Smooth muscle cell (in vitro differentiated cells): ENCODE results near the gene CD28. TPM values are rescaled to one million over a fixed set of nuclear protein-coding genes. Genes with fewer than 3 reads are reported as not detected.

Source experiments
- DNase-seq: peaks from one replicate; lab custom pipeline; 2025; ENCODE audit not compliant: unreplicated experiment; lab: John Stamatoyannopoulos, UW
- H2AFZ ChIP-seq: fragments of 200-600 bp; sonication (generic); 2 replicates; pipeline ENCODE4 v1.6.0; 2016; ENCODE audit warnings: antibody characterized with exemption, low read depth, mild to moderate bottlenecking
- H3F3A ChIP-seq: fragments of 200-600 bp; sonication (generic); 2 replicates; pipeline ENCODE4 v1.6.0; 2017; ENCODE audit warnings: antibody characterized with exemption, low read depth
- H3K27ac ChIP-seq: fragments of 200-600 bp; sonication (generic); 2 replicates; pipeline ENCODE4 v1.5.1; 2016; ENCODE audit warnings: low read depth, mild to moderate bottlenecking
- H3K27me3 ChIP-seq: fragments of 200-600 bp; sonication (generic); 2 replicates; pipeline ENCODE4 v1.6.1; 2016; ENCODE audit warnings: low read depth, mild to moderate bottlenecking
- H3K36me3 ChIP-seq: fragments of 200-600 bp; sonication (generic); 2 replicates; pipeline ENCODE4 v1.5.1; 2016; ENCODE audit warnings: low read depth
- H3K4me1 ChIP-seq: fragments of 200-600 bp; sonication (generic); 2 replicates; pipeline ENCODE4 v1.5.1; 2016; ENCODE audit warnings: low read depth
- H3K4me2 ChIP-seq: fragments of 200-600 bp; sonication (generic); 2 replicates; pipeline ENCODE4 v1.6.0; 2016; ENCODE audit warnings: mild to moderate bottlenecking
- H3K4me3 ChIP-seq: fragments of 200-600 bp; sonication (generic); 2 replicates; pipeline ENCODE4 v1.5.1; 2016; ENCODE audit warnings: mild to moderate bottlenecking
- H3K79me2 ChIP-seq: fragments of 200-600 bp; sonication (generic); 2 replicates; pipeline ENCODE4 v1.6.0; 2016; ENCODE audit warnings: low read depth, mild to moderate bottlenecking
- H3K9ac ChIP-seq: fragments of 200-600 bp; sonication (generic); 2 replicates; pipeline ENCODE4 v1.6.0; 2016; ENCODE audit warnings: low read depth
- H3K9me3 ChIP-seq: fragments of 200-600 bp; sonication (generic); replicated peaks from 2 replicates; pipeline ENCODE4 v1.5.1; 2016; ENCODE audit warnings: low read depth
- H4K20me1 ChIP-seq: fragments of 200-600 bp; sonication (generic); 2 replicates; pipeline ENCODE4 v1.6.0; 2016; ENCODE audit warnings: low read depth
- WGBS: methylation state at CpG from one replicate; pipeline ENCODE4 v1.1.7; 2016; ENCODE audit warnings: low lambda C conversion rate; 5-methylcytosine and 5-hydroxymethylcytosine counted together
- polyA plus RNA-seq: library from polyadenylated mRNA; unstranded; fragments of >200 nt; fragmentation: Nextera tagmentation; extraction: Ambion mirVana; gene quantifications from 2 replicates; pipeline ENCODE4 v1.2.1, GENCODE V29; 2016
- total RNA-seq: library from RNA; depleted of rRNA; stranded (reverse); fragments of >200 nt; gene quantifications from 2 replicates; pipeline ENCODE4 v1.2.3, GENCODE V29; 2014
- TF ChIP-seq, protein P1 (sequence below): fragments of 200-600 bp; sonication (generic); IDR thresholded peaks from 2 replicates; pipeline ENCODE4 v1.5.1; 2017; ENCODE audit warnings: borderline replicate concordance, mild to moderate bottlenecking, antibody characterized with exemption; ENCODE audit not compliant: insufficient read depth, poor library complexity, severe bottlenecking

CD28 gene
- total and polyA plus RNA-seq, 2 experiments from 2014 or later, result not detected

DNA sequence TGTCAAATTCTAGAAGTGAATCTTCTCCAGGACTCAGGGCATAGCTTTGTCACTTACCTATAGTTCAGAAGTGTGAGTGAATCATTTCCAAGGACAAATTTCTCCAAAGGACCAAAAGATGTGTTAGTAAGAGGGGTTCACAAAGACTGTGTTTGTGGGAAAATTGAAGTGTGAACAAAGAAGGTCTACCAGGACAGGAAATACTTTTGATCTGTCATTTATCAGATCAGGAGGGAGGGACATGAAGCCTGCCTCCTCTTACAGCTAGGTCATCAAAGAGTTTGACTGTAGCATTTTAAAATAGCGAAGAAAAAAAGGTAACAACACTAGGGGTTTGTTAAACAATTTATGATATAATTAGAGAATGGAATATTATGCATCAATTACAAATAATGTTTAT, 2.0 kb upstream of the CD28 start:
- Histone ChIP-seq H3K79me2 (no peaks in the 10 kb centered on the region), H3K36me3 (no peaks in the 10 kb centered on the region), H3K27ac (no peak overlapping the region), H3K4me2 (no peak overlapping the region), H3K27me3 (no peaks in the 10 kb centered on the region), H3K4me1 (no peaks in the 10 kb centered on the region), H2AFZ (no peak overlapping the region), H4K20me1 (no peaks in the 10 kb centered on the region), H3F3A (no peaks in the 10 kb centered on the region), H3K4me3 (no peak overlapping the region), H3K9me3 (peaks cover 3% of the 10 kb centered on the region), H3K9ac (no peak overlapping the region)
- TF ChIP-seq, protein P1, sequence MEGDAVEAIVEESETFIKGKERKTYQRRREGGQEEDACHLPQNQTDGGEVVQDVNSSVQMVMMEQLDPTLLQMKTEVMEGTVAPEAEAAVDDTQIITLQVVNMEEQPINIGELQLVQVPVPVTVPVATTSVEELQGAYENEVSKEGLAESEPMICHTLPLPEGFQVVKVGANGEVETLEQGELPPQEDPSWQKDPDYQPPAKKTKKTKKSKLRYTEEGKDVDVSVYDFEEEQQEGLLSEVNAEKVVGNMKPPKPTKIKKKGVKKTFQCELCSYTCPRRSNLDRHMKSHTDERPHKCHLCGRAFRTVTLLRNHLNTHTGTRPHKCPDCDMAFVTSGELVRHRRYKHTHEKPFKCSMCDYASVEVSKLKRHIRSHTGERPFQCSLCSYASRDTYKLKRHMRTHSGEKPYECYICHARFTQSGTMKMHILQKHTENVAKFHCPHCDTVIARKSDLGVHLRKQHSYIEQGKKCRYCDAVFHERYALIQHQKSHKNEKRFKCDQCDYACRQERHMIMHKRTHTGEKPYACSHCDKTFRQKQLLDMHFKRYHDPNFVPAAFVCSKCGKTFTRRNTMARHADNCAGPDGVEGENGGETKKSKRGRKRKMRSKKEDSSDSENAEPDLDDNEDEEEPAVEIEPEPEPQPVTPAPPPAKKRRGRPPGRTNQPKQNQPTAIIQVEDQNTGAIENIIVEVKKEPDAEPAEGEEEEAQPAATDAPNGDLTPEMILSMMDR, result no peak
- no peak for DNase-seq
- 86% methylated on average over 1 of the region's 1 CpG for WGBS

GRCh38 chr2:203705178-203705577, 1.3 kb upstream of the CD28 start:
- no peaks in the 10 kb centered on the region for H3K4me1 ChIP-seq
- H3K27ac ChIP-seq, result no peak overlapping the region
- no peak overlapping the region for H3K4me3 ChIP-seq
- H3K36me3 ChIP-seq, result no peaks in the 10 kb centered on the region
- no peak for DNase-seq
- H3K79me2 ChIP-seq, result no peaks in the 10 kb centered on the region
- peaks cover 3% of the 10 kb centered on the region for H3K9me3 ChIP-seq
- WGBS, result 88% methylated on average over 6 of the region's 6 CpGs
- H3K27me3 ChIP-seq, result no peaks in the 10 kb centered on the region
- no peak overlapping the region for H2AFZ ChIP-seq
- no peak overlapping the region for H3K4me2 ChIP-seq
- no peak overlapping the region for H3K9ac ChIP-seq
- no peaks in the 10 kb centered on the region for H3F3A ChIP-seq
- TF ChIP-seq, protein P1, result no peak
- no peaks in the 10 kb centered on the region for H4K20me1 ChIP-seq

DNA sequence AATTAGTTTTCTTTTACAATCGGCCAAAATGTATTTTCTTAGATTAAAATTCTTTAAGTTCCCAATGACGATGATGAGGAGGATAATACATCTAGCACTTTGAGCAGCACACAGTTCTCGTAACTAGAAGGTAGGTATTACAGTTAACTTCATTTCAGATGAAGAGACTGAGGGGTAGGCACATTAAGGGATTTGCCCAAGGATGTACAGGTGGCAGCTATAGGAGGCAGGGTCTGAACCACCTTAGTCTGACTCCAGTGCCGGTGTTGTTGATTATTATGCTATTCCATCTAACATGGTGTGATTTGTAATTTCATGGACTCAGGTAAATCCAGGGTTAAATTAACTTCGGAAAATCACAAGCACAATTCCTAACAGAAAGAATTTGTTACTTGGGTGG, 1.1 kb downstream of the CD28 start:
- Histone ChIP-seq H3K9ac (no peak overlapping the region), H3K9me3 (peaks cover 3% of the 10 kb centered on the region), H3K4me2 (no peak overlapping the region), H3K36me3 (no peaks in the 10 kb centered on the region), H4K20me1 (no peaks in the 10 kb centered on the region), H3K27me3 (no peaks in the 10 kb centered on the region), H3K4me1 (no peaks in the 10 kb centered on the region), H3K79me2 (no peaks in the 10 kb centered on the region), H3F3A (no peaks in the 10 kb centered on the region), H2AFZ (no peak overlapping the region), H3K4me3 (no peak overlapping the region), H3K27ac (no peak overlapping the region)
- DNase-seq, result no peak
- TF ChIP-seq, protein P1, result no peak
- WGBS, result 95% methylated on average over 5 of the region's 5 CpGs

GRCh38 chr2:203708846-203709396, 2.5 kb downstream of the CD28 start:
- no peak overlapping the region for H2AFZ ChIP-seq
- TF ChIP-seq, protein P1, result no peak
- no peak overlapping the region for H3K4me3 ChIP-seq
- H3K4me1 ChIP-seq, result peaks cover 6% of the 10 kb centered on the region
- no peaks in the 10 kb centered on the region for H3K36me3 ChIP-seq
- H3K4me2 ChIP-seq, result no peak overlapping the region
- no peaks in the 10 kb centered on the region for H3F3A ChIP-seq
- WGBS, result 96% methylated on average over 11 of the region's 11 CpGs
- H3K79me2 ChIP-seq, result no peaks in the 10 kb centered on the region
- H3K9me3 ChIP-seq, result no peaks in the 10 kb centered on the region
- no peak overlapping the region for H3K9ac ChIP-seq
- H3K27ac ChIP-seq, result no peak overlapping the region
- H3K27me3 ChIP-seq, result no peaks in the 10 kb centered on the region
- H4K20me1 ChIP-seq, result no peaks in the 10 kb centered on the region
- DNase-seq, result no peak
